GM21619 (cell line): ENCODE measurements around the gene HES7.

Experiments
- ATAC-seq: cut with Tn5 transposase; IDR thresholded peaks from one replicate; pipeline ENCODE4 v1.9.1; 2021; ENCODE audit not compliant: unreplicated experiment

The HES7 gene

DNA sequence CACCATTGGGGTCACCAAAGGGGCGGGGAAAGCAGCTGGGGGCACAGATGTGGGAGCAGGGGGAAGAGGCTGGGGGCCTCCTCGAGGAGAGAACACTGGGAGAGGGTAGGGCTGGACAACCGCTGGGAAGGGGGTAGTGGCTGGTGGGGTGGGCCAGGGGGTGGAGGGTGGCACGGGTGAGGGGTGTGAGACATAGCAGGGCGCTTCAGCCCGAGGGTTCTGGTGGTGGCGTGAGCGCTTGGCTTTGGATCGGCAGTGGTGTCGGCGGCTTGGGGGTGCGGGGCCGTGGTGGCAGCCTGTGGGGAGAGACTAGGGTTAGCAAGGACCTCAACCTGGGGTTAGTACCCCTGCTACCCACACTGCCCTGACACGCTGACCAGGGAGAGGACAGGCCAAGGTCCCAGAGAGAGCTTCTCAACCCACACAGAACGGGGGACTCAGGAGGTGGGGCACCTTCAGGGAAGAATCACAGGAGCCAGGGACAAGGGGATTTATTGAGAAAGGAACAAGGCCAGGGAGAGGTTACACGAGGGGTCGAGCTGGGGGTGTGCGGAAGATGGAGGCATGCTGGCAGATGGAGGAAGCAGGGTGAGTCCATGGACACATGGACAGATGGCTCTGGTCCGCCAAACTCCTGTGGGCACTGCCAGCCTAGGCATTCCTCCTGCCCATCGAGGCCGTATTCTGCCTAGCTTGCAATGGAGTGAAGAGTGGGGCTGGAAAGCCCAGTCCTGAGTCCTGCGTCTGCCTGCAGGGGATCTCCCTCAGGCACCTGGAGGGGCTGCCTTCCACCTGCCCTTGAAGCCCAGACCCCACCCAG, 19.9 kb upstream of the HES7 start:
- no peak for ATAC-seq

DNA sequence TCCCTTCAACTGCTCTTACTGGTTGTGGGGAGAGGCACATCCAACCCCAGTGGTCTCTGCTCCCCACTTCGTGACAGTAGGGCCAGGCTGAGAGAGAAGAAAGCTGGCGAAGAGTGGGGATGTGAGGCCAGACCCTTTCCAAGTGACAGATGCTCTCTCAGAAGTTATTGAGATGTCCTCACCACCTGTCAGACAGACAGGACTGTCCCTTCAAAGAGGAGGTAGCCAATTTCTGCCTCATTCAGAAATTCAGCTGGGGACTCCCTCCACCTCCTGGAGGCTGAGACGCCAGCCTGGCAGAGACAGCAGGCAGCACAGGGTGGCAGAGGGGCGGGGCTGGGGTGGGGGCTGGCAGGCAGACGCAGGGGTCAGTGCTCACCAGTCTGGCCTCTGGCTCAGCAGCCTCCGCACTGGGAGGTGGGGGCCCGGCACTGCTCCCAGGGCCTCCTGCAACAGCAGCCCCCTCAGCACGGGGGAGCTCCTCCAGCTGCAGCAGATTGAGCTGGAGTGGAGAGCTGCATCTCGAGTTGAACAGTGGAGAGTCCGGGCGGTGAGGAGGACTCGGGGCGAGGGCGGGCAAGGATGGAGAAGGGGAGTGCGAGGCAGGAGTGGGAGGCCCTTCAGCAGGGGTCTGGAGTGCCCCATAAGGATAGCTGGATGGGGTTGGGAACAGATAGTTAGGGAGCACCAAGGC, 19.1 kb upstream of the HES7 start:
- ATAC-seq: no peak

DNA sequence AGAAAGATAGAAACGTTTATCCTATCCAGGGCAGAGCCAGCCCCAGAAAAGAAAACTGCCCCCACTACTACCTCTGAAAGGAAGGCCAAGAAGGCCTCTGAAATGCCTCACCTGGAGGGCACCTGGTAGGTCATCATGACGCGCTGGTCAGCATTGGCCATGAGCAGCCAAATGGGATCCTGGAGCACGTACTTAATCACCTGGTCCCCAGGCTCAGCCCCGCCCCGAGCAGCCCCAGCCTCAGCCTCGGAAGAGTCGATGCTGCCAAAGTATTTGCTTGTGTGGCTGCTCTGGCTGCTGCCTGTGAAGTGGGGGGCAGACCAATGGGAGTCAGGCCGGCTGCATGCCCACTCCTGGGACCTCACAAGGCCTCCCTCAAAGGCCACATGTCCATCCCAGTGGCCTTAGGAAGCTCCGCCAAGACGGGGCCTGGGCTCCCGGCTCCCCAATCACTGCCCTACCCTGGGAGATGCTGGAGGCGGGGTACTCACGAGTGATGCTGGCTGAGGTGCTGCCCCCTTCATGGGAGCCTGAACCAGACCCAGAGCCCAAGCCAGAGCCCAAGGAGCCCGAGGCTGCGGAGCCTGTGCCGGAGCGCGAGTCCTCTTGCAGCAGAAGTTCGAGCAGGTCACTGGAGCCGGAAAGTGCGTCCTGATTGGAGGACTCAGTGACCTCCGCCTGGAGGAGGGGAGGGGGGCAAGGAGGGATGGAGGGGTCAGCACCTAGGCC, 18.4 kb upstream of the HES7 start:
- ATAC-seq: no peak

DNA sequence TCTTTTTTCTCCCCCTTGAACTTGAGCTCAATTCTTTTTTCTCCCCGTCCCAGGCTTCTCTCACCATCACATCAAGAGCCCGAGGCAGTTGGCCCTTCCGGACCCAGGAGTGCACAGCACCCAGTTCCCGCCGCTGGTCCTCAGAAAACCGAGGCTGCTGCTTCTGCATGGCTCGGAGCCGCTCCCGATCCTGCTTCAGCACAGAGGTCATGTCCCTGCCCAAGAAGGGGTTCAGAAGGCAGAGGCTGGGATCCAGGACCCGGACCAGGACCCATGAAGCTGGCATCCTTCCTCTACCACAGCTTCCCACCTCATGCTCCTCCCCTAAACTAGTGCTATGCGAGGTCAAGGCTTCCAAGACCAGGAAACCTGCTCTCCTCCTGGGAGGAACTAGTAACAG, 17.8 kb upstream of the HES7 start:
- no peak for ATAC-seq

DNA sequence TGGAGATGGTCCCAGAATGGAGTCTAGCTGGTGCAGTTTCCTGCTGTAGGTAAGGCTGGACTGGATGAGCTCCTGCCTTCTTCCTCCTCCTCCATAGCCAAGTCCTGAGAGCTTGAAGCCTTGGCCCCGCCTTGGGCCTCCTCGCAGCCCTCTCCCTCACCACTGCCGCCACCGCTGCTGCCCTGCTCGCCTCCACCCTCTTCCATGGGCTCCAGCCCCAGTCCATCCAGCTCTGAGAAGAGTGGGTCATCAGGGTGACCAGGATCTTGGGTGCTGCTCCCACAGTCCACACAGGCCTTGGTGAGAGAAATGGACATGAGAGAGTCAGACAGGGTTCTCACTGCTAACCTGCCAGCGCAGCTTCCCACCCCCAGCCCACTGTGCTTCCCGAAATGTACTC, 17.1 kb upstream of the HES7 start:
- no peak for ATAC-seq

DNA sequence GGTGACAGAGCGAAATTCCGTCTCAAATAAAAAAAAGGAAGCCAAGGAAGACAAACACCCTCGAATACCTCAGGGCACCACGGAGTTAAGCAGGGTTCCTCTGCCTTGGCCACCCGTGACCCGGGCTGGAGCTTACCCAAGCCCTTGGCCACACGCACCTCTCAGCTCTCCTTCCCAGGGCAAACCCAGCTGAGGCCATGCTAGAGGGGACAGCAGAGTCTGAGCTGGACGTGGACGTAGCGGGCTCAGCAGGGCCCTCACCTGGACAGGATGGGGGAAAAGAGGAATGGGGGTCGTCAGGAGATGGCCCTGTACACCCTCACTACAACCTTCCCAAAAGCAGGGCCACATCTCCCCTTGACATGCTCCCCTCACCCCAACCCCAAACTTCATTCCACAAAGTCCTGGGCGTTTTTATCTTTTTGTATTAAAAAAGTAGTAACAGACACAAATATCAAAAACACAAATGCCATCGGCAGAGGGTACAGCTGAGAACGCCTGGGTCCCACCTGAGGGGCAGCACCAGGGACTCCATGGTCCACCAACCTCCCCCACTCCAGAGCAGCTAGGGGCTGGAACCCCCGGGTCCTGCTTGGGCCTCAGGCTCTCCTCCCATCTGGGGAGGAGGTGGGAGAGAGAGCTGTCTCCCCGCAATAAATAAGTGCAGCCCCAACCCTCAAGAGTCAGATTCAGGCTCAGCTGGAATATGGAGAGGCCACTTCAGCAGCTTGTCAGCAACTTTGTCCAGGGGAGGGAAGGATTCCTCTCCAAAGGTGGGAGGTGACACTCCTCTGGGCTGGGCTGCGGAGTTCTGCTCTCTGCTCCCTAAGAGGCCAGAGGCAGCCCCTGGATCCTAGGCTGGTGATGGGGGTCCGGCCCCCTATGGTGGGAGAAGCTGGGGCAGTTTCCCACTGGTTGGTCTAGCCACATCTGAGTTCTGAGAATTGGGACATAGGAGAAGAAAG, 16.4 kb upstream of the HES7 start:
- no peak for ATAC-seq

DNA sequence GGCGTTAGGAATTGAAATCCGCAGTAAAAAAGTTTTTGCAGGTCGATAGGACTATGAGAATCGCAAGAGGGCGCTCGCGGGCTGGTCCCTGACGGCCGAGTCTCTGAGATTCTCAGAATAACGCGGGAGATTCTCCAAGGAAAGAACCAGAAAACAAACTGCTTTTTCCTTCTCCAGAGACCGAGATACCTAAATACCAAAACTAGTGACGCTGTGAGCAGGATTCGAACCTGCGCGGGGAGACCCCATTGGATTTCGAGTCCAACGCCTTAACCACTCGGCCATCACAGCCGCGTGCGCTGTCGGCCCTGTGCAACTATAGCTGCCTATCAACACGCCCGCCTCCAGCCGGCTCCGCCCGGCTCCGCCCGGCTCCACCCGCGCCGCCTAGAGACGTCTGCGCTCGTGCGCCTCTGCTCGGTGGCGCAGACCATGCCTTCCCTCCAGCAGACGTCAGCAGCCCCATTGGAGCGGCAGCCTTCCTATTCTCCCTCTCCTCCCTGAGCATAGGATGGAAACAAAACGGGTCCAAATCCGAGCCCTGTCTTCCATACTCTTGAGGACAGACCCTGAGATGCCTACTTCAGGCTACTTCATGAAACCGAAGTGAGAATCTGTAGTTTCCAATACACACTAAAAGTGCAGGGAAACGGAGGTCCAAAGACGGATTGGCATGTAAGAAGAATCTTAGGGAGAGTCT, 14.9 kb upstream of the HES7 start:
- ATAC-seq: peak; percentile 75

DNA sequence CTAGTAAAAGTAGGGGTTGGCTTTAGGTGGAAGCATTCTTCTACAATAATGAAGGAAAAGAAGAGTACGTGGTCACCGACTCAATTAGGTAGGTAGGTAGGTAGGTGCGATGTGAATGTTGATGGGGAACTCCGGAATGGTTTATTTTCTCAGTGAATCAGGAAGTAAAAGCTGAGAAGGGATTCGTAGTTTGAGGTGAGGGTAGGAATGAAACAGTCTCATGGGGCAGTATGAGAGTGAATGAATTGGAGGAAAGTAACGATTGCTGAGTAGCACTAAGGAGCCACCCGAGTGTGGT, 14.4 kb upstream of the HES7 start:
- no peak for ATAC-seq

DNA sequence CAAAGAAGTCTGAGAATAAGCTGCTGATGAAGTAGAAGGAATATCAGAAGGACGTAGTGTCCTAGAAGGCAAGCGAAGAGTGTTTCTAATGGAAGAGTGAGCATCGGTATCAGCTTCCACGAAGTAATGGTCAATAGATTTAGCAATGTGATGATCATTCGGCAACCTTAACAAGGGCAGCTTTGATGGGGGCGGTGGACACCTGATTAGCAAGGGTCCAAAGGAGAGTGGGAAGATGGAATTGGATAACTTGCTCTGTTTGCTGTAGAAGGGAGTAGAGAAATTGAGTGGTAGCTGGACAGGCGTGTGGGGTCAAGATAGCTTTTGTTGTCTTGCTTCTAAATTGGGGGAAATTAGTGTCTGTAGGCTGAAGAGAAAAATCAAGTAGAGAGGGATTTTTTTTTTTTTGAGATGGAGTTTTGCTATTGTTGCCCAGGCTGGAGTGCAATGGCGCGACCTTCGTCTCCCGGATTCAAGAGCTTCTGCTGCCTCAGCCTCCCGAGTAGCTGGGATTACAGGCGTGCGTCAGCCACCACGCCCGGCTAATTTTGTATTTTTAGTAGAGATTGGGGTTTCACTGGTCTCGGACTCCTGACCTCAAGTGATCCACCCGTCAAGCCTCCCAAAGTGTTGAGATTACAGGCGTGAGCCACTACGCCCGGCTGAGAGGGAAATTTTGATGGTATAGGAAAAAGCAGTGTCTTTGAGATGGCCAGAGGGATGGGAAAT, 13.9 kb upstream of the HES7 start:
- no peak for ATAC-seq

DNA sequence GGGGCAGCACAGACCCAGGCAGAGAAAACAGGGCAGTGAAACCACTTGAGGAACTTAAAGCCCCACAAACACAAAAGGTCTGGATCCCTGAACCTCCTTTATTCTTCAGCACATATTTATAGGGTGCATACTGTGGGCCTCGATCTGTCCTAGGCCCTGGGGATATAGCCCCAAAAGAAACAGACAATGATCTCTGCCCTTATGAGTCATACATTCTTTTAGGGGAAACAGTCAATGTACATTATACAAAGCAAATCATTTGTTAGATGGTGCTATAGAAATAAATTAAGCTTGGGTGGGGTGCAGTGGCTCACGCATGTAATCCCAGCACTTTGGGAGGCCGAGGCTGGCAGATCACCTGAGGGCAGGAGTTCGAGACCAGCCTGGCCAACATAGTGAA, 10.0 kb upstream of the HES7 start:
- ATAC-seq: no peak

DNA sequence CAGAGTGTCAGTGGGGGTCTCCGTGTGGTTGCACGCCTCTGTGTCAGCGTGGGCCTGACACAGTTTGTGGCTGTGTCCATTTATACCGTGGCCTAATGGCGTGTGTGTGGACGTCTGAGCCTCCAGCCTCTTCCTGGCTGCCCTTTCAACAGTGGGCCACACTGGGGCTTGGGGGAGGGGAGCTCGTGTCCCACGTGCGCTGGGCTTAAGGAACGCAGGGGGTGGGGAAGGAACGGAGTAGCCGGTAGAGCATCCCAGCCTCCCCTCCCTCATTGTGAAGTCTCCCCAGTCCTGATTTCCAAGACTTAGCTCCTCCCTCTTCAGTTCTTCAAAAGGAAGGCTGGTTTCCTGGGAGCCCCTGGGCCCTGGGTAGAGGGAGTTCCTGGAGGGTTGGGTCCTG, 9.5 kb upstream of the HES7 start:
- no peak for ATAC-seq

DNA sequence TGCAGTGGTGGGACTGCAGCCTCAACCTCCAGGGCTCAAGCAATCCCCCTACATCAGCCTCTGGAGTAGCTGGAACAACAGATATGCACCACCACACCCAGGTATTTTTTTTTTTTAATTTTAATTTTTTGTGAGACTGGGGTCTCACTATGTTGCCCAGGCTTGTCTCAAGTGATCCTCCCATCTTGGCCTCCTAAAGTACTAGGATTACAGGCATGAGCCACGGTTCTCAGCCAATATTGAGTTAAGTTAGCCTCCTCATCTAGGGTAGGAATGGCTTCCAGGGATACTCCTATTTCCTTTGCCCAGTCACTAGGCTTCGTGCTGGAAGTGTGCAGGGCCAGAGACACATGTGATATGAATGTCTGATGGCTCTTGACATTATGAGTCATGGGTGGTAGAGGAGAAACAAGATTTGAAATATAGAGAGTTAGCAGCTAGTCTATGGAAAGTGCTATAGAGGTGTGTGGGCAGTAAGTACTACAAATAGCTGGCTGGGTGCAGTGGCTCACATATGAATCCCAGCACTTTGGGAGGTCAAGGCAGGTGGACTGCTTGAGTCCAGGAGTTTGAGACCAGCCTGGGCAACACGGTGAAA, 8.0 kb upstream of the HES7 start:
- no peak for ATAC-seq

DNA sequence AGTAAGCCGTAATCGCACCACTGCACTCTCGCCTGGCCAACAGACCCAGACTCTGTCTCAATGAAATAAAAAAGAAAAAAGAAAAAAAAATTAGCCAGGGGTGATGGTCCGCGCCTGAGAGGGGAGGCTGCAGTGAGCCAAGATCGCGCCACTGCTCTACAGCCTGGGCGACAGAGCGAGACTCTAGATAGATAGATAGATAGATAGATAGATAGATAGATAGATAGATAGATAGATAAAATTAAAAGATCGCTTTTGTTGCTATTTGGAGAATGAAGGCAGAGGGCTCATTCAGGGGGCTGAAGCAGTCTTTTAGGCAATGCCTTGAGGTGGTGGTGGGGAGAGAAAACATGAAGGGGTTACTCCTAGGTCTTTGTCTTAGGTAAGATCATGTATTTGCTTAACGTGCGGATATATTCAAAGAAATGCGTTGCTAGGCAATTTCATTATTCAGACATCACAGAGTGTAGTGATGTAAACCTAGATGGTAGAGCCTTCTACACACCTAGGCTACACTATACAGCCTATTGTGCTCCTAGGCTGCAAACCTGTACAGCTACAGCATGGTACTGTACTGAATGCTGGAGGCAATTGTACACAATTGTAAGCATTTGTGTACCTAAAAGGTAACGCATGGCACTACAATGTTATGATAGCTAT, 4.3 kb upstream of the HES7 start:
- ATAC-seq: no peak

DNA sequence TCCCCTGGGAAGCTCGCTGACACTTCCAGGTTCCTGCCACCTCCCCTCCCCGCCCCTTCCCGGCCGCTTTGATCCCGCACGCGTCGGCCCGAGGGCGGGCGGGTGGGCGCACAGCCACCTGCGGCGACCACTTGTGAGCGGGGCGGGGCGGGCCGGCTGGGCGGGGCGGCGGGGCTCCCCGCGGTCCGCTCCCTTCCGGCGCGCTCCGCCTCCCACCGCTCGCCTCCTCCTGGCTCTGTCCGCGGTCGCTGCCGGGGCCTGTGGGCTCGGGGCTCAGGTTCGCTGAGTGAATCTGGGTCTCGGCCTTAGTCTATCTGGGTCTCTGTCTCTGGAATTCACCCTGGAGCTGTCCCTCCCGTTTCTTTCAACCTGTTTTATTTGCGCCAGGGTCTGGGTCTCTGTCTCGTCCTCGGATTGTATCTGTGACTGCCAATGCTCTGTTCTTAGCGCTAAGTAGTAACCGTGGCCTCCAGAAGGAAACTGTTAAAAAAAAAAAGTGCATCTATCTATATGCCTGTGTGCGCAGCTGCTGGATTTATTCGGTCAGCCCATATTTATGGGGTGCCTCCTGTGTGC, 2.7 kb upstream of the HES7 start:
- ATAC-seq: no peak

DNA sequence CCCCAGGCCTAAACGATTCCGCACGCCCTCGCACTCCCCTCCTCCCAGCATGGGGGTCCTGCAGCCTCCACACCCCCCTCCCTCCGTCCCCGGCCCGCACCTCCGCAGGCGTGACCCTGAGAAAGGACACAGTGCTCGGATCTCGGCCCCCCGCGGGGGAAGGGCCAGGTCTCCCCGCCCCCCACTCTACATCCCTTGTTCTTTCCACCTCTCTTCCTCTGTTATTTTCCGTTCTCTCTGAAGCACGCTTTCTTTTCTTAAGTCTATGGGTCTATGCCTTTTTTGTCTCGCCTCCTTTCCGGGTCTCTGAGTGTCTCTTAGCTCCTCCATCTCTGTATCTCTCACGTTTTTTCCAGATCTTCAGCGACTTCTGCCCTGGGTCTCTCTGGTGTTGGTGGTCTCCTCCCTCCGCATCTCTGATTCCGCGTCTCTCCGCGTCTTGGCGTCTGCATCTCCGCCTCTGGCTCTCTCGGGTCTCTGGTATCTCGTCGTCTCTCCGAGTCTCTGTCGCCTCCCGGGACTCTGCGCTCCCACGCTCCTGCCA, 2.1 kb upstream of the HES7 start:
- no peak for ATAC-seq

DNA sequence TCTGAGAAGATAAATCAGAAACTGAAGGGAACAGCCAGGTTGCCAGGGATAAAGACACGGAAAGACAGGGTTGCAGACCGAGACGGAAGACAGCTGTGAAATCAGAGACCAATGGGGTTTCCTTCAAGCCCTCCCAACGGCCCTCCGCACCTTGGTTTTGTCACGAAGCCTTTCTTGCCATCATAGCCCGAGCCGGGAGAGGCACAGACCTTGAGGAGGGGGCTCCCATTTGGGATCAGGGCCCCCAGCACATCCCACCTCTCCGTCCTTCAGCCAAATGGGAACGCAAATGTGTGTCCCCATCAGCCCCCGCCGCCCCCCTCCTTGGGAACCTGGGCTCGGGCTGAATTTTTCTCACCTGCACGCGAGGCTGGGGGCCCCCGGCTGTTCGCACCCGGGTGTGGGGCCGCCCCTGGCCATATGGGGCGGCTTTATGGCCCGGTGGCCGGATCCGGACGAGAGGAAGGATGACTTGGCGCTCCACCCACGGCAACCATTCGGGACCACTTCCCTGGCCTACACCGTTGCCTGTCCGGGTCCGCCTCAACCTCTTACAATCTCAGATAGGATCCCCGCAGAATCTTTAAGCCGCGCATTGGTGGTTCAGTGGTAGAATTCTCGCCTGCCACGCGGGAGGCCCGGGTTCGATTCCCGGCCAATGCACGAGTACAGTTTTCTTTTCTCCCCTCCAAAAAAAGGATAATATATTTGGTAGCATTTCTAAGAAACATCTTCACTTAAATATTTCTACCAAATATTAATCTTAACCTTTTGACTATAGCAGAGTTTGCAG, 1.4 kb upstream of the HES7 start:
- ATAC-seq: no peak

DNA sequence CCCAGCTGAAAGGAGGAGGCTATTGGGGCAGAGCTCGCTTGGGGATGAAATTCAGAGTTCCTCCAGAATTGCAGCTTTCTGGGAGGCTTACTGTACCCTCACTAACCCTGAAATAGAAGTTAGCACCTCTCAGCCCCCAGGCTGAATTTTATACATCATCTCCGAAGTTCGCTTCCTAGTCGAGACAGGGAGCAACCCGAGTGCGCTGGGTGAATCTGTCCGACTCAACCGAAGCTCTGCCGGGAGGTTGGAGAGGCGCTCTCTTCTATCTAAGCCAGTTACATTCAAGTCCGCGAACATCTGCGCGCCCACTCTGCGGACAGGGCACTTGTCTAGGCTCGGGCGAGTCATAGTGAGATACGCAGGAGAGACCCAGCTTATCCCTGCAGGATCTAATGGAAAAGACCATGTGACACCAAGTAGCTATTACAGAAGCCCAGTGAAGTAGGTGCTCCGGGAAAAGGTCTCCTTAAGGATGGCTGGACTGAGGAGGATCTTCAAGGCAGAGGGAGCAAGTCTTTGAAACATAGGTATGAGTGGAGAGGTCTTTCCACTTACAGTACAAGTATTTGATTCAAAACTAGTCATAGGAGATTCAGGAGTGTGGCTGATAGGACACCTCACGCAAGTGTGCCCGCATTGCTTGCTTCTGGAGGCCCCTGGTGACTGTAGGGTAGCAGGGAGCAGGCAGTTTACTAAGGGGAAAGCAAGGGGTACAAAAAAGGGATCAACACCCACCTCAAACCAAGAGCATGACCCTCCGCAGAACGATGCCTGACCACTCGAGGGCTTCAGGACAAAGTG, 646 bp upstream of the HES7 start:
- no peak for ATAC-seq
